Measurements from ENCODE around the gene MTREX. TPM values are rescaled to one million over a fixed set of nuclear protein-coding genes. Genes with fewer than 3 reads are reported as not detected.

MTREX gene
- polyA plus RNA-seq, 2 donors: 19.1 to 21.2 TPM

- Histone ChIP-seq H3K27ac (ENCODE audit: low read depth in 2 of 2, low read length in 1 of 2) (no peak overlapping the region), H3K36me3 (ENCODE audit: control insufficient read depth in 2 of 2, insufficient read depth in 2 of 2, low read length in 1 of 2) (peaks cover 3 to 4% of the 10 kb centered on the region in 2 donors), H3K4me3 (ENCODE audit: low read depth in 1 of 2, low read length in 2 of 2) (no peak overlapping the region), H3K4me1 (ENCODE audit: control insufficient read depth in 2 of 2, insufficient read depth in 2 of 2, low read length in 1 of 2) (peaks cover 0 to 2% of the 10 kb centered on the region in 2 donors), H3K9me3 (ENCODE audit: control insufficient read depth in 2 of 2, insufficient read depth in 1 of 2, low read depth in 1 of 2, low read length in 1 of 2) (peaks cover 0 to 3% of the 10 kb centered on the region in 2 donors), H3K27me3 (ENCODE audit: control insufficient read depth in 1 of 2, insufficient read depth in 2 of 2, low read length in 2 of 2) (no peaks in the 10 kb centered on the region)
- 90 to 93% methylated on average over 9 of the region's 9 CpGs for WGBS, 2 donors
These were observed 121.9 kb downstream of the MTREX start for GRCh38 chr5:55429613-55430253.

DNA sequence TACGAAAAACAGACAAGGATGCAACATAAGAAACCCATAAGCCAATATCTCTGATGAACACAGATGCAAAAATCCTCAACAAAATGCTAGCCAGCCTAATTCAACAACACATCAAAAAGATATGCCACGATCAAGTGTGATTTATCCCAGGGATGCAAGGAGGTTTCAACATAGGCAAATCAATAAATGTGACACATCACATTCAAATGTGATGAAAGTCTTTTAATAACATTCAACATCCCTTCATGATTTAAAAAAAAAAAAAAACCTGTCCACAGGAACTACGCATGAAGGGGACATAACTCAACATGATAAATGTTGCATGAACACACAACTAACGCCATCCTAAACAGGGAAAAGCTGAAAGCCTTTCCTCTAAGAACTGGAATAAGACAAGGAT lies 124.8 kb downstream of the MTREX start:
- Histone ChIP-seq H3K27ac (ENCODE audit: low read depth in 2 of 2, low read length in 1 of 2) (no peak overlapping the region), H3K27me3 (ENCODE audit: control insufficient read depth in 1 of 2, insufficient read depth in 2 of 2, low read length in 2 of 2) (no peaks in the 10 kb centered on the region), H3K4me1 (ENCODE audit: control insufficient read depth in 2 of 2, insufficient read depth in 2 of 2, low read length in 1 of 2) (peaks cover 0 to 2% of the 10 kb centered on the region in 2 donors), H3K36me3 (ENCODE audit: control insufficient read depth in 2 of 2, insufficient read depth in 2 of 2, low read length in 1 of 2) (peaks cover 3 to 4% of the 10 kb centered on the region in 2 donors), H3K9me3 (ENCODE audit: control insufficient read depth in 2 of 2, insufficient read depth in 1 of 2, low read depth in 1 of 2, low read length in 1 of 2) (peaks cover 0 to 3% of the 10 kb centered on the region in 2 donors), H3K4me3 (ENCODE audit: low read depth in 1 of 2, low read length in 2 of 2) (no peak overlapping the region)
- WGBS, 2 donors: 99 to 100% methylated on average over 4 of the region's 4 CpGs

- no peak overlapping the region for H3K4me3 ChIP-seq (ENCODE audit: low read depth in 1 of 2, low read length in 2 of 2)
- H3K9me3 ChIP-seq (ENCODE audit: control insufficient read depth in 2 of 2, insufficient read depth in 1 of 2, low read depth in 1 of 2, low read length in 1 of 2): no peaks in the 10 kb centered on the region
- peak overlapping the region; percentile 42 to 71 for H3K27ac ChIP-seq (ENCODE audit: low read depth in 2 of 2, low read length in 1 of 2)
- H3K36me3 ChIP-seq (ENCODE audit: control insufficient read depth in 2 of 2, insufficient read depth in 2 of 2, low read length in 1 of 2): no peaks in the 10 kb centered on the region
- WGBS, 2 donors: 59 to 67% methylated on average over 1 of the region's 1 CpG
- H3K4me1 ChIP-seq (ENCODE audit: control insufficient read depth in 2 of 2, insufficient read depth in 2 of 2, low read length in 1 of 2): no peaks in the 10 kb centered on the region
- H3K27me3 ChIP-seq (ENCODE audit: control insufficient read depth in 1 of 2, insufficient read depth in 2 of 2, low read length in 2 of 2): no peaks in the 10 kb centered on the region
These were observed 129.7 kb downstream of the MTREX start for GRCh38 chr5:55437452-55437851.

DNA sequence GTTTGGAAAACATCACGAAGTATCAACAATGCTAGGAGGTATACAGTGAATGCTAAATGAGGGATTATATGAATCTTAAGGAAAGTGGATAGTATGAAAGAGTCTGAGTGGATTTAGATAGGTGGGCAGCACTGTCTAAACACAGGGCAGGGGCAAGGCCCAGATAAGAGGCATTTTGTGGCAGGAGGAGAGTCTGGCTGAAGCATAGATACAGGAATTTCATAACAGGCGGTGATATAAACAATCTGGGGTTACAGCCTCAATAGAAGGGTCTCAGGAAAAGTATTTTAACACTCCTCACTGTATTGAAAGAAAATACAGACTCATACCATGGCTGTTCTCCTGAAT lies 130.0 kb downstream of the MTREX start:
- WGBS, 2 donors: 74 to 81% methylated on average over 2 of the region's 2 CpGs
- peak overlapping the region; percentile 71 to 91 for H3K27ac ChIP-seq (ENCODE audit: low read depth in 2 of 2, low read length in 1 of 2)
- no peaks in the 10 kb centered on the region for H3K36me3 ChIP-seq (ENCODE audit: control insufficient read depth in 2 of 2, insufficient read depth in 2 of 2, low read length in 1 of 2)
- no peaks in the 10 kb centered on the region for H3K27me3 ChIP-seq (ENCODE audit: control insufficient read depth in 1 of 2, insufficient read depth in 2 of 2, low read length in 2 of 2)
- H3K9me3 ChIP-seq (ENCODE audit: control insufficient read depth in 2 of 2, insufficient read depth in 1 of 2, low read depth in 1 of 2, low read length in 1 of 2): no peaks in the 10 kb centered on the region
- H3K4me1 ChIP-seq (ENCODE audit: control insufficient read depth in 2 of 2, insufficient read depth in 2 of 2, low read length in 1 of 2): no peaks in the 10 kb centered on the region
- no peak overlapping the region for H3K4me3 ChIP-seq (ENCODE audit: low read depth in 1 of 2, low read length in 2 of 2)

DNA sequence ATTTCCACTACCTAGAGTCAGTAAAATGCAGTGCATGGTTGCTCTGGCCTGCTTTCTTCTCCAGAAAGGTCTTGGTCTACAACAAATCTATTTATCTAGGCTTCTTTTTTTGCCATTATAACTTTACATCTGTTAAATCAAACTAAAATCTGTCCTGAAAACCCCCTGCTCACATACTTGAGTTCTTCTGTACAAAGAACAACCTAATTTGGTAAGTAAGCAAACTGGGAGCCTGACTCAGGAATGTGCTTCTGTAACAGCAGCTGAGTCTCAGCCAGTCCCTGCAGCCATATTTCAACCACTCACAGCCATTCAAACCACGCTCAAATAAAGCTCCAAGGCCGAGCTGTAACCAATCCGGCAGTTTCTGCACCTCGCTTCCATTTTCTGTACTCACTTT lies 131.2 kb downstream of the MTREX start:
- H3K36me3 ChIP-seq (ENCODE audit: control insufficient read depth in 2 of 2, insufficient read depth in 2 of 2, low read length in 1 of 2): no peaks in the 10 kb centered on the region
- H3K9me3 ChIP-seq (ENCODE audit: control insufficient read depth in 2 of 2, insufficient read depth in 1 of 2, low read depth in 1 of 2, low read length in 1 of 2): no peaks in the 10 kb centered on the region
- WGBS, 2 donors: 78 to 82% methylated on average over 4 of the region's 4 CpGs
- H3K4me3 ChIP-seq (ENCODE audit: low read depth in 1 of 2, low read length in 2 of 2): no peak overlapping the region
- peak overlapping the region; percentile 71 for H3K27ac ChIP-seq (ENCODE audit: low read depth in 2 of 2, low read length in 1 of 2)
- H3K4me1 ChIP-seq (ENCODE audit: control insufficient read depth in 2 of 2, insufficient read depth in 2 of 2, low read length in 1 of 2): no peaks in the 10 kb centered on the region
- no peaks in the 10 kb centered on the region for H3K27me3 ChIP-seq (ENCODE audit: control insufficient read depth in 1 of 2, insufficient read depth in 2 of 2, low read length in 2 of 2)

GRCh38 chr5:55440188-55440646 lies 132.4 kb downstream of the MTREX start:
- Histone ChIP-seq H3K36me3 (ENCODE audit: control insufficient read depth in 2 of 2, insufficient read depth in 2 of 2, low read length in 1 of 2) (no peaks in the 10 kb centered on the region), H3K27ac (ENCODE audit: low read depth in 2 of 2, low read length in 1 of 2) (peak overlapping the region; percentile 44 to 73), H3K9me3 (ENCODE audit: control insufficient read depth in 2 of 2, insufficient read depth in 1 of 2, low read depth in 1 of 2, low read length in 1 of 2) (no peaks in the 10 kb centered on the region), H3K4me1 (ENCODE audit: control insufficient read depth in 2 of 2, insufficient read depth in 2 of 2, low read length in 1 of 2) (no peaks in the 10 kb centered on the region), H3K27me3 (ENCODE audit: control insufficient read depth in 1 of 2, insufficient read depth in 2 of 2, low read length in 2 of 2) (no peaks in the 10 kb centered on the region), H3K4me3 (ENCODE audit: low read depth in 1 of 2, low read length in 2 of 2) (no peak overlapping the region)
- 62 to 68% methylated on average over 6 of the region's 6 CpGs for WGBS, 2 donors

GRCh38 chr5:55441107-55441771 lies 133.4 kb downstream of the MTREX start:
- H3K4me3 ChIP-seq (ENCODE audit: low read depth in 1 of 2, low read length in 2 of 2): no peak overlapping the region
- no peak overlapping the region for H3K27ac ChIP-seq (ENCODE audit: low read depth in 2 of 2, low read length in 1 of 2)

GRCh38 chr5:55441954-55442353 lies 134.2 kb downstream of the MTREX start:
- no peak overlapping the region for H3K27ac ChIP-seq (ENCODE audit: low read depth in 2 of 2, low read length in 1 of 2)
- no peaks in the 10 kb centered on the region for H3K36me3 ChIP-seq (ENCODE audit: control insufficient read depth in 2 of 2, insufficient read depth in 2 of 2, low read length in 1 of 2)
- no peak overlapping the region for H3K4me3 ChIP-seq (ENCODE audit: low read depth in 1 of 2, low read length in 2 of 2)
- H3K27me3 ChIP-seq (ENCODE audit: control insufficient read depth in 1 of 2, insufficient read depth in 2 of 2, low read length in 2 of 2): no peaks in the 10 kb centered on the region
- no peaks in the 10 kb centered on the region for H3K9me3 ChIP-seq (ENCODE audit: control insufficient read depth in 2 of 2, insufficient read depth in 1 of 2, low read depth in 1 of 2, low read length in 1 of 2)
- WGBS, 2 donors: 50 to 97% methylated on average over 1 of the region's 1 CpG
- no peaks in the 10 kb centered on the region for H3K4me1 ChIP-seq (ENCODE audit: control insufficient read depth in 2 of 2, insufficient read depth in 2 of 2, low read length in 1 of 2)

More at GRCh38 chr5:55441107-55441771, 133.4 kb downstream of the MTREX start:
- Histone ChIP-seq H3K9me3 (ENCODE audit: control insufficient read depth in 2 of 2, insufficient read depth in 1 of 2, low read depth in 1 of 2, low read length in 1 of 2) (no peaks in the 10 kb centered on the region), H3K27me3 (ENCODE audit: control insufficient read depth in 1 of 2, insufficient read depth in 2 of 2, low read length in 2 of 2) (no peaks in the 10 kb centered on the region), H3K36me3 (ENCODE audit: control insufficient read depth in 2 of 2, insufficient read depth in 2 of 2, low read length in 1 of 2) (no peaks in the 10 kb centered on the region), H3K4me1 (ENCODE audit: control insufficient read depth in 2 of 2, insufficient read depth in 2 of 2, low read length in 1 of 2) (no peaks in the 10 kb centered on the region)
- WGBS, 2 donors: 76 to 79% methylated on average over 3 of the region's 3 CpGs

- WGBS, 2 donors: 91 to 95% methylated on average over 3 of the region's 3 CpGs
- H3K36me3 ChIP-seq (ENCODE audit: control insufficient read depth in 2 of 2, insufficient read depth in 2 of 2, low read length in 1 of 2): no peaks in the 10 kb centered on the region
- no peak overlapping the region for H3K4me3 ChIP-seq (ENCODE audit: low read depth in 1 of 2, low read length in 2 of 2)
- H3K27me3 ChIP-seq (ENCODE audit: control insufficient read depth in 1 of 2, insufficient read depth in 2 of 2, low read length in 2 of 2): no peaks in the 10 kb centered on the region
- H3K9me3 ChIP-seq (ENCODE audit: control insufficient read depth in 2 of 2, insufficient read depth in 1 of 2, low read depth in 1 of 2, low read length in 1 of 2): no peaks in the 10 kb centered on the region
- H3K4me1 ChIP-seq (ENCODE audit: control insufficient read depth in 2 of 2, insufficient read depth in 2 of 2, low read length in 1 of 2): no peaks in the 10 kb centered on the region
- H3K27ac ChIP-seq (ENCODE audit: low read depth in 2 of 2, low read length in 1 of 2): no peak overlapping the region
These were observed 138.0 kb downstream of the MTREX start for GRCh38 chr5:55445791-55446190.

All from esophagus (tissue), 2 donors.